Caco-2 (cell line): ENCODE measurements around the gene LOX. TPM values are rescaled to one million over a fixed set of nuclear protein-coding genes. Genes with fewer than 3 reads are reported as not detected.

ENCODE experiments used
- BruUV-seq: library from RNA; stranded (reverse); fragments of 400-500 nt; replicated peaks from 2 replicates; lab custom pipeline; 2021; lab: Mats Ljungman, UMichigan
- CTCF ChIA-PET: fragments of 300-600 bp; sonication (Branson Sonifier 250); formaldehyde crosslinking; loops from one replicate; lab custom pipeline; 2022; ENCODE audit warnings: antibody characterized with exemption; lab: Charles Lee
- POLR2A ChIA-PET: fragments of 300-600 bp; sonication (Branson Sonifier 250); formaldehyde crosslinking; loops from one replicate; lab custom pipeline; 2022; ENCODE audit warnings: antibody characterized with exemption; lab: Charles Lee
- DNase-seq, 2 experiments: peaks; one replicate each; pipeline versions ENCODE4 v3.0.0 to v3.0.0-alpha.2; 2020 to 2022
- H3K27me3 ChIP-seq: replicated peaks from 2 replicates; pipeline ENCODE4 v1.6.0; 2011; ENCODE audit warnings: low read length; ENCODE audit not compliant: control insufficient read depth, insufficient read depth
- H3K36me3 ChIP-seq: 2 replicates; pipeline ENCODE4 v1.5.1; 2011; ENCODE audit warnings: low read length; ENCODE audit not compliant: control insufficient read depth, insufficient read depth
- H3K4me1 ChIP-seq: fragments of 250-450 bp; sonication (Bioruptor Pico); 2 replicates; pipeline ENCODE4 v1.5.1; 2020; ENCODE audit warnings: mild to moderate bottlenecking
- H3K4me3 ChIP-seq: 2 replicates; pipeline ENCODE4 v1.5.1; 2011; ENCODE audit warnings: low read depth, mild to moderate bottlenecking, control low read depth, low read length
- H3K9me3 ChIP-seq: fragments of 250-450 bp; sonication (Bioruptor Pico); 2 replicates; pipeline ENCODE4 v1.5.1; 2020; ENCODE audit warnings: mild to moderate bottlenecking, moderate library complexity
- H3K27ac Mint-ChIP-seq: one replicate; pipeline ENCODE4 v1.8.0; 2022; ENCODE audit warnings: mixed read lengths; ENCODE audit not compliant: unreplicated experiment
- H3K27me3 Mint-ChIP-seq: one replicate; pipeline ENCODE4 v1.8.0; 2022; ENCODE audit warnings: mixed read lengths; ENCODE audit not compliant: insufficient read depth, unreplicated experiment
- H3K36me3 Mint-ChIP-seq: one replicate; pipeline ENCODE4 v1.8.0; 2022; ENCODE audit warnings: mild to moderate bottlenecking, mixed read lengths; ENCODE audit not compliant: insufficient read depth, unreplicated experiment
- H3K4me1 Mint-ChIP-seq: one replicate; pipeline ENCODE4 v1.8.0; 2022; ENCODE audit warnings: low read depth, mixed read lengths; ENCODE audit not compliant: unreplicated experiment
- H3K4me3 Mint-ChIP-seq: one replicate; pipeline ENCODE4 v1.8.0; 2022; ENCODE audit warnings: mild to moderate bottlenecking, moderate library complexity, mixed read lengths; ENCODE audit not compliant: unreplicated experiment
- H3K9me3 Mint-ChIP-seq: one replicate; pipeline ENCODE4 v1.8.0; 2022; ENCODE audit warnings: mixed read lengths; ENCODE audit not compliant: unreplicated experiment
- intact Hi-C: fragments of 100-400 bp; cut with micrococcal nuclease; formaldehyde crosslinking; loops from one replicate; pipeline ENCODE4 v1.10.0; 2022; ENCODE audit not compliant: unreplicated experiment
- total RNA-seq: library from RNA; stranded (reverse); gene quantifications from 2 replicates; pipeline ENCODE4 v1.2.3, GENCODE V29; 2022
- TF ChIP-seq, protein P1 (sequence below), 2 experiments: fragments of 200-600 bp in 1 of 2; IDR thresholded peaks; 1 replicate in 1 of 2; 2 replicates in 1 of 2; pipeline versions ENCODE4 v1.5.1 to v1.8.0; 2011 to 2022; ENCODE audit warnings: antibody characterized with exemption in 1 of 2, control low read depth in 1 of 2, inconsistent platforms in 1 of 2, low read depth in 1 of 2, low read length in 1 of 2, mild to moderate bottlenecking in 1 of 2, moderate library complexity in 1 of 2; ENCODE audit not compliant: insufficient read depth in 1 of 2, severe bottlenecking in 1 of 2, unreplicated experiment in 1 of 2

The LOX gene
- total RNA-seq, 1 experiment from 2014 or later, result 4.9 TPM

DNA sequence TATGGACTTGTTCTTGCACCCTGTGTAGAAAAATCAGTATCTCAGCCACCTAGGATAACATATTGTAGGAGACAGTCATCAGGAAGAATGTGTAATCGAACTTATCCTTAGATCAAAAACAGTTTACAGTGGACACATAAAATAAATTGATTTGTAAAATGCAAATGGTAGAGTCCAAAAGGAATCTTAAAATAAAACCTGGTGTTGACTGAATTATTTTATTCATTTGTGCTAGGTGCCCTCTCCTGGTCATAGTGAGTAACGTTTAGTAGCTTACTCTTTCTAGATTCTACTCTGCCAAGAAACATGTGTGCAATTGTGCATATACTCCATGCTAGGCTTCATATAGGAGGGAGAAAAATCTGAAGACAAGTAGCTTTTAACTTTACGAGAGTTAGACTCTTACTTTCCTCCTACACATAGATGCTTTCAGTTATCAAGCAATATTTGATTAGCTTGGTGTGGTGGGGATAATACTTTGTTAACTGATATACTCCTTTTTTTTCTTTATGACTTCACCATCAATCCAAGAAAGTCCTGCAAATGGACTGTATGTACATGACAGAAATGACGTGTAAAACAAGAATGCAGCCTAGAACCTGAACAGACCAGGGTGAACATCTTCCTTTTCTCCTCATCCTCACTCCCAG lies 23.7 kb upstream of the LOX start:
- no peaks in the 10 kb centered on the region for H3K4me1 Mint-ChIP-seq
- no TSS peak for BruUV-seq
- H3K9me3 ChIP-seq, result no peaks in the 10 kb centered on the region
- ChIA-PET POLR2A (no interaction called here), CTCF (interaction anchor here (0.8 to 1.4 kb wide), 8 partner anchors 9 to 141 kb away, joined by 3 to 10 read pairs (median 4); no protein-coding TSS in a partner anchor)
- no peaks in the 10 kb centered on the region for H3K36me3 ChIP-seq
- H3K27ac Mint-ChIP-seq, result no peak overlapping the region
- H3K27me3 Mint-ChIP-seq, result peaks cover 3% of the 10 kb centered on the region
- TF ChIP-seq, protein P1, sequence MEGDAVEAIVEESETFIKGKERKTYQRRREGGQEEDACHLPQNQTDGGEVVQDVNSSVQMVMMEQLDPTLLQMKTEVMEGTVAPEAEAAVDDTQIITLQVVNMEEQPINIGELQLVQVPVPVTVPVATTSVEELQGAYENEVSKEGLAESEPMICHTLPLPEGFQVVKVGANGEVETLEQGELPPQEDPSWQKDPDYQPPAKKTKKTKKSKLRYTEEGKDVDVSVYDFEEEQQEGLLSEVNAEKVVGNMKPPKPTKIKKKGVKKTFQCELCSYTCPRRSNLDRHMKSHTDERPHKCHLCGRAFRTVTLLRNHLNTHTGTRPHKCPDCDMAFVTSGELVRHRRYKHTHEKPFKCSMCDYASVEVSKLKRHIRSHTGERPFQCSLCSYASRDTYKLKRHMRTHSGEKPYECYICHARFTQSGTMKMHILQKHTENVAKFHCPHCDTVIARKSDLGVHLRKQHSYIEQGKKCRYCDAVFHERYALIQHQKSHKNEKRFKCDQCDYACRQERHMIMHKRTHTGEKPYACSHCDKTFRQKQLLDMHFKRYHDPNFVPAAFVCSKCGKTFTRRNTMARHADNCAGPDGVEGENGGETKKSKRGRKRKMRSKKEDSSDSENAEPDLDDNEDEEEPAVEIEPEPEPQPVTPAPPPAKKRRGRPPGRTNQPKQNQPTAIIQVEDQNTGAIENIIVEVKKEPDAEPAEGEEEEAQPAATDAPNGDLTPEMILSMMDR (IDR thresholded peaks at IDR 0.05; ENCODE audit: insufficient read depth in 1 of 2, low read depth in 1 of 2, low read length in 1 of 2, severe bottlenecking in 1 of 2, unreplicated experiment in 1 of 2), result peak; percentile 51 to 64
- no peaks in the 10 kb centered on the region for H3K4me1 ChIP-seq
- H3K36me3 Mint-ChIP-seq, result no peaks in the 10 kb centered on the region
- no peak overlapping the region for H3K4me3 ChIP-seq
- H3K27me3 ChIP-seq, result no peaks in the 10 kb centered on the region
- no peak overlapping the region for H3K4me3 Mint-ChIP-seq
- peak in 1 of 2 experiments; percentile 22 for DNase-seq
- intact Hi-C loops, result loop anchor here (1.0 to 5.0 kb wide), 3 partner anchors 71 to 1444 kb away; no protein-coding TSS in a partner anchor
- no peaks in the 10 kb centered on the region for H3K9me3 Mint-ChIP-seq

DNA sequence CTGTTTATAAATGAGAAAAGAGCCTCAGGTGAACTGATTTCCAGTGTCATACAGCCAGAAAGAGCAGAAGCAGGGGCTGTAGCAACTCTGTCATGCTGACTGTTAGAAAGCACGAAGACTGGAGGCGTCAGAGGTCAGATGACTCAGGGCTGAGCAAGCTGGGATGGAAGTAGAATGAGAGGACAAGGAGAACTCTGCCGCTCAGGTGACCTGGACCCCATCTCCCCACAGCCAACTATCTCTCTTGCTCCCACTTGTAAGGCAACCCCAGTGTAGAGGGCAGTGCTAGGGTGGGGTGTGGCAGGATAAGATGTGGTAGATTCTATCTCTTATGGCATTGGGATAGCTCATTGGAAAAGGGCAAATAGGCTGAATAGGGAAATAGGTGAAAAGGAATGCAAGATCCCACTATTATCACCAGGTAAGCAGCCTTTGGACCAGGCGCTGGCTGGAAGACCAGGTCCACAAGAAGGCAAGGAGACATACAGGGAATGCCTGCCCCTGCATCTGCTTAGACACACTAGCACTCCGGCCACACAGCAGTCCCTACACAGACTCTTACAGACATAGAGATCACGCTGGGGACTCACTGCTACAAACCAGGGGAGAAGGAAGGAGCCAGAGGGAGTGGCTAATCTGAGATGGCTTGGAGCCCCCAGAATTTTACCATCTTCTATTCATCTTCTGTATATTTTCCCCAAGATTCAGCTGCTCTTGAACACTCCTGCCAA lies 21.2 kb upstream of the LOX start:
- no peak for DNase-seq
- Mint-ChIP-seq H3K9me3 (no peaks in the 10 kb centered on the region), H3K27me3 (peaks cover 3% of the 10 kb centered on the region)

DNA sequence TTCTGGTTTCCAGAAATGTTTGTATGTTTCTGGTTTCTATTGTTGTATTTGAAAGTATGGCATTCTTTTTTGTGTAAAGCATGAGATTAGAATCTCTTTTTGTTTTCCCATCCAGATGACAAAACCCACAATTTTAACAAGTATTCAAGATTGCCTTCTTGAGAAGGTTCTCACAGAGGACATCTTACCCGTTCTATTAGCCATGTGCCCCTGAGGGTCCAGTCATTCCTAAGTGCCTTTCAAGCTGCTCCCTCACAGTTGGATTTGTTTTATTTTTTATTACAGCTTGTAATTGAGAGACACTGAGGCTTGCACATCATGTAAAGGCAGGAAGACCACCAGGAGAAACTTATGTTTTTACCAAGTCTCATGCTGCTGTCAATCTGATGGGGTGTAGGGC lies 19.3 kb upstream of the LOX start:
- H3K9me3 Mint-ChIP-seq, result no peaks in the 10 kb centered on the region
- no TSS peak for BruUV-seq
- H3K36me3 ChIP-seq, result no peaks in the 10 kb centered on the region
- ChIA-PET POLR2A (no interaction called here), CTCF (no interaction called here)
- no peak for DNase-seq
- no peaks in the 10 kb centered on the region for H3K36me3 Mint-ChIP-seq
- H3K4me1 Mint-ChIP-seq, result no peaks in the 10 kb centered on the region
- H3K4me3 ChIP-seq, result no peak overlapping the region
- H3K4me3 Mint-ChIP-seq, result no peak overlapping the region
- no peaks in the 10 kb centered on the region for H3K9me3 ChIP-seq
- peaks cover 3% of the 10 kb centered on the region for H3K27me3 Mint-ChIP-seq
- H3K4me1 ChIP-seq, result no peaks in the 10 kb centered on the region
- intact Hi-C loops, result no loop called here
- no peak overlapping the region for H3K27ac Mint-ChIP-seq
- H3K27me3 ChIP-seq, result no peaks in the 10 kb centered on the region
- TF ChIP-seq, protein P1 (IDR thresholded peaks at IDR 0.05; ENCODE audit: insufficient read depth in 1 of 2, low read depth in 1 of 2, low read length in 1 of 2, severe bottlenecking in 1 of 2, unreplicated experiment in 1 of 2), result no peak

More for the DNA sequence above, 21.2 kb upstream of the LOX start:
- TF ChIP-seq, protein P1 (IDR thresholded peaks at IDR 0.05; ENCODE audit: insufficient read depth in 1 of 2, low read depth in 1 of 2, low read length in 1 of 2, severe bottlenecking in 1 of 2, unreplicated experiment in 1 of 2), result no peak
- Mint-ChIP-seq H3K36me3 (no peaks in the 10 kb centered on the region), H3K4me1 (no peaks in the 10 kb centered on the region), H3K27ac (no peak overlapping the region), H3K4me3 (no peak overlapping the region)
- intact Hi-C loops, result no loop called here
- Histone ChIP-seq H3K36me3 (no peaks in the 10 kb centered on the region), H3K27me3 (no peaks in the 10 kb centered on the region), H3K4me1 (no peaks in the 10 kb centered on the region), H3K4me3 (no peak overlapping the region), H3K9me3 (no peaks in the 10 kb centered on the region)
- no TSS peak for BruUV-seq
- POLR2A ChIA-PET, result no interaction called here
- CTCF ChIA-PET, result no interaction called here
